GM12874 (cell line): ENCODE data around the gene KCNAB1.

Experiments used
- CTCF ChIP-seq: IDR thresholded peaks from 2 replicates; pipeline ENCODE4 v1.5.1; 2011; ENCODE audit warnings: low read depth, mild to moderate bottlenecking, control low read depth, low read length, moderate library complexity; ENCODE audit not compliant: insufficient read depth

KCNAB1 gene

GRCh38 chr3:156553705-156554356 lies 433.5 kb downstream of the KCNAB1 start:
- no peak for TF ChIP-seq CTCF

DNA sequence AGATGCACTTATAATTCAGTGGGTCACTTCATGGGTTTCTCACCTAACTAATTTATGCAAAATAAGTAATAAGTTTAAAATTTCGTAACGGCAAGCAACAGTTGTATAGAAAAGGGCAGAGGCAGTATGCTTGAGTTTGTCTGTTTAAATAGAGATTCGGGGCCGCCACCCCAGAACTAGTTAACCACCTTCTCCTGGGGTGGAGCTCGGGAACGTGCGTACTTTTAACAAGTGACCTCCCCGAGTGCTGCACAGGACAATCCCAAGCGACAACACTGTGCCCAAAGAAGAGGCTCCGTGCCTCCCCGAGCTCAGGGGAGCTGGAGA lies 434.1 kb downstream of the KCNAB1 start:
- no peak for TF ChIP-seq CTCF

GRCh38 chr3:156554842-156555687 lies 434.7 kb downstream of the KCNAB1 start, which contains the start of gene SSR3:
Gene SSR3 (minus strand): TSS chr3:156555117. CDS start chr3:156555089, 28 bp downstream.
- no peak for TF ChIP-seq CTCF

DNA sequence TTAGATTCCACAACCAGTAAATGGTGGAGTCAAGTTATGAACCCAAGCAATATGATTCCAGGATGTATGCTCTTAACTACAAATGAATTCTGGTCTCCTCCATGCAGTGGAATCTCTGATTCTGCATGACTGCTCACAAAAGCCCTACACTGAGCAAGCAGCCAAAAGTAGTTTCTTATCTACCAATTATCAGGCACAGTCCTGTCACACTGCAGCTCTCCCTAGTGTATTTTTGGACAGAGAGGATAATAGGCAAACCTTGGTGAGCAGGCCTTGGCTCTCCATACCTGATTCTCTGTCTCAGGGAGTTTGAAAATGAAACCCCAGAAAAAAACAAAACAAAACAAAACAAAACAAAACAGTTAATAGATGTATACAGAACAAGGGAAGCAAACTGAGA lies 438.0 kb downstream of the KCNAB1 start:
- TF ChIP-seq CTCF, result no peak

DNA sequence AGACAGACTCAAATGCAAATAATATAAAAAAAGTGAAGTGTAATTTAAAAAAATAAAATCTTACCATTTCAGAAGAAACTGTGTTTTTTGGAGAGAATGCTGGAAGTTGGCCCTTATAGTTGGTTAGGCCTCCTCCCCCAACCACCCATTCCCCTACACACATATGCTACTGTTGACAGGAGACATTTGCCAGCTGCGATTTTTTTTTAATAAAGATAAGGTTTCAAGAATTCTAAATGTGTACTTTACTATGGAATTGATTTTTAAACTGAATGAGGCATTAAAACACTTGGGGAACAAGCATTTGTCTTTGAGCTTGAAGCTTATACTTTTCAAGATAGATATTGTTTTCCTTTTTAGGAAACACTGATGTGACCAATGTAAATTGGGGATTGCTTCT lies 438.9 kb downstream of the KCNAB1 start:
- no peak for TF ChIP-seq CTCF

- TF ChIP-seq CTCF, result no peak
These were observed 441.2 kb downstream of the KCNAB1 start for GRCh38 chr3:156561533-156561932.

- TF ChIP-seq CTCF, result no peak
These were observed 443.7 kb downstream of the KCNAB1 start for GRCh38 chr3:156563900-156564682.
